ENCODE results near the gene CMTM6. TPM values are rescaled to one million over a fixed set of nuclear protein-coding genes. Genes with fewer than 3 reads are reported as not detected.

Gene CMTM6
- total and polyA plus RNA-seq, 9 donors: 21.8 to 37.4 (median 22.5) TPM

- H3K27ac ChIP-seq (ENCODE audit: low read length): no peak overlapping the region
These were observed 43.2 kb downstream of the CMTM6 start for GRCh38 chr3:32459450-32459849.

GRCh38 chr3:32457971-32458471 lies 44.6 kb downstream of the CMTM6 start:
- H3K9me3 ChIP-seq (replicated peaks; ENCODE audit: control insufficient read depth, low read depth, low read length): no peaks in the 10 kb centered on the region
- peak overlapping the region; percentile 44 for H3K27ac ChIP-seq (ENCODE audit: low read length)
- 78% methylated on average over 4 of the region's 9 CpGs for WGBS (ENCODE audit: insufficient coverage)
- no peaks in the 10 kb centered on the region for H3K27me3 ChIP-seq (ENCODE audit: control insufficient read depth, insufficient read depth, low read length)
- H3K36me3 ChIP-seq (ENCODE audit: control insufficient read depth, insufficient read depth, low read length): peaks cover 16% of the 10 kb centered on the region
- peak; percentile 30 for DNase-seq
- no peak overlapping the region for H3K4me3 ChIP-seq (ENCODE audit: low read length)
- peaks cover 16% of the 10 kb centered on the region for H3K4me1 ChIP-seq (ENCODE audit: control insufficient read depth, insufficient read depth, low read length)

More at GRCh38 chr3:32459450-32459849, 43.2 kb downstream of the CMTM6 start:
- Histone ChIP-seq H3K27me3 (ENCODE audit: control insufficient read depth, insufficient read depth, low read length) (no peaks in the 10 kb centered on the region), H3K36me3 (ENCODE audit: control insufficient read depth, insufficient read depth, low read length) (peaks cover 11% of the 10 kb centered on the region), H3K9me3 (replicated peaks; ENCODE audit: control insufficient read depth, low read depth, low read length) (no peaks in the 10 kb centered on the region), H3K4me1 (ENCODE audit: control insufficient read depth, insufficient read depth, low read length) (peaks cover 16% of the 10 kb centered on the region), H3K4me3 (ENCODE audit: low read length) (no peak overlapping the region)
- no CpG with 5 or more reads among the region's 5 CpGs for WGBS (ENCODE audit: insufficient coverage)
- DNase-seq: no peak

DNA sequence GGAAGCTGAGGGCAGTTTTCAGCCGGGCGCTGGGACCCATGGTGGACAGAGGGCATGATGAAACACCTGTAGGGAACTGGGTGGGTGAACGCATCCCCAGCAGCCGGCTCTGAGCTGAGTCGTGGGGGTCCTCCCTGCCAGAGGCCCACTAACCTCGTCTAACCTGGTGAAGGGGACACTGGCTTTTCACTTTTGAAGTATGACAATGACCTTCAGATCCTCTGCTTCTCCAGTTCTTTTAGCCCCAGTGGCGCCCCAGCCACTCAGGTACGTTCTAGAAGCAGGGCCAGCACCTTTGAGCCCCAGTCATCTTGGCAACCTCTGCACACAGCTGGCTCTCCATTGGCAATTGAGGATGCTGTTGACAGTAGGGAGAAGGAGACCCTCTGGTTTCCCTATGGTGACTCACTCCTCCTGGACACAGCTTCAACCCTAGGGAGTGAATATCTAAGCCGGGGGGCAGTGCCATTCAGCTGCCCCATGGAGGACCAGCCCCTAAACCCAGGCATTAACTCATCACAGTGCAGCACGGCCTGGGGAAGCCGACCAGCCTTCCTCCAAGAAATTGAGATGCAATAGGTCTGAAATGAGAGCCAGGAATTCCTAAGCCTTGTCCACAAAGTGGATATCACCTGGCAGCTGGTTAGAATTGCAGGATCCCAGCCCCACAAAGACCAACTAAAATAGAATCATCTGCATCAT lies 46.1 kb downstream of the CMTM6 start:
- Histone ChIP-seq H3K4me1 (ENCODE audit: control insufficient read depth, insufficient read depth, low read length) (peaks cover 16% of the 10 kb centered on the region), H3K27ac (ENCODE audit: low read length) (no peak overlapping the region), H3K36me3 (ENCODE audit: control insufficient read depth, insufficient read depth, low read length) (peaks cover 16% of the 10 kb centered on the region), H3K9me3 (replicated peaks; ENCODE audit: control insufficient read depth, low read depth, low read length) (no peaks in the 10 kb centered on the region), H3K4me3 (ENCODE audit: low read length) (no peak overlapping the region), H3K27me3 (ENCODE audit: control insufficient read depth, insufficient read depth, low read length) (no peaks in the 10 kb centered on the region)
- DNase-seq: no peak
- WGBS (ENCODE audit: insufficient coverage): 88% methylated on average over 8 of the region's 11 CpGs

DNA sequence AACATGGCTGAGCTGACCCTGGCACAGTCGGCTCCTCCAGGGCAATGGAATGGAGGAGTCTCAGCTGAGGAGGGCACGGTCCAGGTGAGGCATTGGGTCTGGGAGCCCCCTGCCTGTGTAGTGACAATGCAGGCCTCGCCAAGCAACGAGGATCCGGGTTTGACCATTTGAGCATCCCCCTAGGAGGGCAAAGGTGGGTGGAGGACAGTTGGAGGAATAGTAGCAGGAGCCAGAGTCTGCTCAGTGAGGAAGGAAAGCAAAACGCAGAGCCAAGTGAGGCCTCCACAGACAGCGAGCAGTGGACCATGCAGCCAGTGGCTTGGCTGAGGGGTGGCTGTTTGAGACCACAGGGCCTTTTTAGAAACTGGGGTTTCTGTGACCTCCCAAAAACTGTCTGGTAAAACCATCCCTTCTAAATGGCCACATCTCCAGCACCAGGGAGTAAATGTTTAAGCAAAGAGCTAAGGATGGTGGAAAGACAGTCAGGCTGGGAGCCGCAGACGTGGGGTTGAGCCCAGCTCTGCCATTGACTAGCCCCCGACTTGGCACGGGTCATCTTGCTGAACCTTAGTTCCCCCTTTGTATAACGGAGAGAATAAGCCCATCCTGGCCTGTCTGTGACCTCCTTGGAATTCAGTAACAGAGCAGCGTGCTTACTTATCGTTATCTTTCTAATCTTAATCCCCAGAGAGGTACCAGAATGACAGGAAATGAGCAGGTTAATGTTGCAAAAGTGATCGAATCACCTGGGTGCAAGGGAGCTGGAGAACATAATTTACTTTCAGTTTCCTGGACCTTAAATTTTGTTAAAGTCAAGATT lies 46.8 kb downstream of the CMTM6 start:
- no peak for DNase-seq
- Histone ChIP-seq H3K4me1 (ENCODE audit: control insufficient read depth, insufficient read depth, low read length) (peaks cover 20% of the 10 kb centered on the region), H3K27ac (ENCODE audit: low read length) (no peak overlapping the region), H3K4me3 (ENCODE audit: low read length) (no peak overlapping the region), H3K36me3 (ENCODE audit: control insufficient read depth, insufficient read depth, low read length) (peaks cover 16% of the 10 kb centered on the region), H3K27me3 (ENCODE audit: control insufficient read depth, insufficient read depth, low read length) (no peaks in the 10 kb centered on the region), H3K9me3 (replicated peaks; ENCODE audit: control insufficient read depth, low read depth, low read length) (no peaks in the 10 kb centered on the region)
- 82% methylated on average over 12 of the region's 15 CpGs for WGBS (ENCODE audit: insufficient coverage)

- Histone ChIP-seq H3K36me3 (ENCODE audit: control insufficient read depth, insufficient read depth, low read length) (peaks cover 16% of the 10 kb centered on the region), H3K9me3 (replicated peaks; ENCODE audit: control insufficient read depth, low read depth, low read length) (no peaks in the 10 kb centered on the region), H3K4me3 (ENCODE audit: low read length) (no peak overlapping the region), H3K27me3 (ENCODE audit: control insufficient read depth, insufficient read depth, low read length) (no peaks in the 10 kb centered on the region), H3K4me1 (ENCODE audit: control insufficient read depth, insufficient read depth, low read length) (peaks cover 20% of the 10 kb centered on the region), H3K27ac (ENCODE audit: low read length) (no peak overlapping the region)
- WGBS (ENCODE audit: insufficient coverage): 76% methylated on average over 8 of the region's 15 CpGs
- DNase-seq: no peak
These were observed 47.7 kb downstream of the CMTM6 start for GRCh38 chr3:32454731-32455608.

DNA sequence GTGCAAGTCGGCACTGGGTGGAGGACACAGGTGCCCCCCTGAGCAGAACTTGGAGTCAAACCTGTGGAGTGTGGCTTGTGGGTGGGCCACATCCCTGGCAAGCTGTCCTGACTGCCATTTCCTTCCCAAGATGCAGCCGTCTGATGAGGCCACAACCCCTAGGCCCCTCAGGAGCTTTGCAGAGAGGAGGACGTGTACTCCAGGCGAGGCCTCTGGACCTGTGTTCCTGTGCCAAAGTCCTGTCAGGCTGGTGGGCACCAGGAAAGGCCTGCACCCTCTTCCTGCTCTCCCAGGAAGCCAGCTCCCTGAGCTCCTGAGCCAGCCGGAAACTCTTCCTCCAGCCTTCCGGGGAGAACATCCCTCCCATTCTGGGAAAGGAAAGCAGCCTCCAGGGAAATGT lies 48.5 kb downstream of the CMTM6 start:
- 84% methylated on average over 4 of the region's 6 CpGs for WGBS (ENCODE audit: insufficient coverage)
- no peak for DNase-seq
- peaks cover 16% of the 10 kb centered on the region for H3K36me3 ChIP-seq (ENCODE audit: control insufficient read depth, insufficient read depth, low read length)

GRCh38 chr3:32453346-32453745 lies 49.3 kb downstream of the CMTM6 start:
- H3K4me1 ChIP-seq (ENCODE audit: control insufficient read depth, insufficient read depth, low read length): peaks cover 28% of the 10 kb centered on the region
- H3K9me3 ChIP-seq (replicated peaks; ENCODE audit: control insufficient read depth, low read depth, low read length): no peaks in the 10 kb centered on the region
- no peak overlapping the region for H3K4me3 ChIP-seq (ENCODE audit: low read length)
- H3K36me3 ChIP-seq (ENCODE audit: control insufficient read depth, insufficient read depth, low read length): peaks cover 16% of the 10 kb centered on the region
- no peak for DNase-seq
- 87% methylated on average over 4 of the region's 5 CpGs for WGBS (ENCODE audit: insufficient coverage)
- no peaks in the 10 kb centered on the region for H3K27me3 ChIP-seq (ENCODE audit: control insufficient read depth, insufficient read depth, low read length)
- no peak overlapping the region for H3K27ac ChIP-seq (ENCODE audit: low read length)

More for the DNA sequence above, 48.5 kb downstream of the CMTM6 start:
- Histone ChIP-seq H3K4me3 (ENCODE audit: low read length) (no peak overlapping the region), H3K27me3 (ENCODE audit: control insufficient read depth, insufficient read depth, low read length) (no peaks in the 10 kb centered on the region), H3K4me1 (ENCODE audit: control insufficient read depth, insufficient read depth, low read length) (peaks cover 20% of the 10 kb centered on the region), H3K27ac (ENCODE audit: low read length) (no peak overlapping the region), H3K9me3 (replicated peaks; ENCODE audit: control insufficient read depth, low read depth, low read length) (no peaks in the 10 kb centered on the region)

- DNase-seq: no peak
- Histone ChIP-seq H3K4me1 (ENCODE audit: control insufficient read depth, insufficient read depth, low read length) (peaks cover 24% of the 10 kb centered on the region), H3K27me3 (ENCODE audit: control insufficient read depth, insufficient read depth, low read length) (no peaks in the 10 kb centered on the region), H3K36me3 (ENCODE audit: control insufficient read depth, insufficient read depth, low read length) (peaks cover 16% of the 10 kb centered on the region), H3K27ac (ENCODE audit: low read length) (no peak overlapping the region), H3K4me3 (ENCODE audit: low read length) (no peak overlapping the region), H3K9me3 (replicated peaks; ENCODE audit: control insufficient read depth, low read depth, low read length) (no peaks in the 10 kb centered on the region)
- 40% methylated on average over 2 of the region's 4 CpGs for WGBS (ENCODE audit: insufficient coverage)
These were observed 50.6 kb downstream of the CMTM6 start for GRCh38 chr3:32452009-32452408.

DNA sequence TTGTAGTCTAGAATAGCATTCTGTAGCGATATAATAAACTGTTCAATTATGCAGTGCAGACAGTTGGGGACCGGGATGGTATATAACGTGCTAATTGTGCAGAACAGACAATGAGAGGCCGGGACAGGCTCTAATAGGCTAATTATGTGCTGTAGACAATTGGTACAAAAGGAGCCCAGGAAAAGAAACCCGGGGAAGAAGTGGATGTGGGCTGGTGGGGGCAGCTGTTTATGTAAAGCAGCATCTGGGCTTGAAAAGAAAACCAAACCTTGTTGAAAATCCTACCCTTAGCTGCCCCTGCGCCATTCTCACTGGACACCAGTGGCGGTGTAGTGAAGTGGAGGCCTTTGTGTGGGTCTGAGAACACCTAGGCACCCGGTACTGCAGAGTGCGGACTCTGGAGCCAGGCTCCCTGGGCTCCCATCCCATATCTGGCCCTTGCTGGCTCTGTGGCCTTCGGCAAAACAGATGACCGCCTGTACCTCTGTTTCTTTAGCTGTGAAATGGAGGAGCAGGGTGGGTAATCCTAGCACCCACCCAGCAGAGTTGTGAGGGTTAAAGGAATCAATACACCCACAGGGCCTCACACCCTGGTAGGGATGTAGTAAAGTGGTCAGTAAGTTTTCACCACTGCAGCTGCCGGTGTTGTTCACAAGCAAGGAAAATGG lies 51.5 kb downstream of the CMTM6 start:
- H3K4me3 ChIP-seq (ENCODE audit: low read length): no peak overlapping the region
- peaks cover 16% of the 10 kb centered on the region for H3K36me3 ChIP-seq (ENCODE audit: control insufficient read depth, insufficient read depth, low read length)
- no peaks in the 10 kb centered on the region for H3K9me3 ChIP-seq (replicated peaks; ENCODE audit: control insufficient read depth, low read depth, low read length)
- no peak for DNase-seq
- no peaks in the 10 kb centered on the region for H3K27me3 ChIP-seq (ENCODE audit: control insufficient read depth, insufficient read depth, low read length)
- 89% methylated on average over 5 of the region's 12 CpGs for WGBS (ENCODE audit: insufficient coverage)
- no peak overlapping the region for H3K27ac ChIP-seq (ENCODE audit: low read length)
- H3K4me1 ChIP-seq (ENCODE audit: control insufficient read depth, insufficient read depth, low read length): peaks cover 24% of the 10 kb centered on the region

Measured in muscle of leg (tissue), 11 donors.